HG02943 (cell line): ENCODE results near the gene SEC14L1.
"Not testable (repeated sequence)": the region's sequence is repeated elsewhere in the genome, so short reads cannot be mapped to it uniquely, and the experiment has no call there.

Source experiments
- ATAC-seq: cut with Tn5 transposase; IDR thresholded peaks from one replicate; pipeline ENCODE4 v1.9.1; 2021; ENCODE audit warnings: mild to moderate bottlenecking, low read depth, moderate library complexity; ENCODE audit not compliant: unreplicated experiment

The SEC14L1 gene

GRCh38 chr17:77140878-77141767 is at the start of gene SEC14L1:
TSS of gene SEC14L1 (plus strand) at chr17:77140969. CDS start at chr17:77143597, 2,628 bp downstream.
- peak; percentile 29 for ATAC-seq

DNA sequence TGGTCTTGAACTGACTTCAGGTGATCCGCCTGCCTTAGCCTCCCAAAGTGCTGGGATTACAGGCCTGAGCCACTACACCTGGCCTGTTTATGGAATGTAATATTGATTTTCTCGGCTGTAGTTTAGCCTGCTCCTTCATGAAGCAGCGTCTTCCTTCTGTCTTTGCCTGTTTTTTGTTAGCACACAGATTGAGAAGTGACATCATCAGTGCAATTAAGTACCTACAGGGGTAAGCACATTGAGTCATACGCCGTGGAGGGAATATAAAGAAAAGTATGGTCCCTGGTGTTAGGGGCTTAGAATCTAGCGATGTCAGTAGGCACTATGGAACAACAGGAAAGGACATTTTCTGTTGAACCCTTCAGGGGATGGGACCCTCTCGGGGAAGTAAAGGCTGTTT is 48.7 kb upstream of the SEC14L1 start:
- no peak for ATAC-seq

DNA sequence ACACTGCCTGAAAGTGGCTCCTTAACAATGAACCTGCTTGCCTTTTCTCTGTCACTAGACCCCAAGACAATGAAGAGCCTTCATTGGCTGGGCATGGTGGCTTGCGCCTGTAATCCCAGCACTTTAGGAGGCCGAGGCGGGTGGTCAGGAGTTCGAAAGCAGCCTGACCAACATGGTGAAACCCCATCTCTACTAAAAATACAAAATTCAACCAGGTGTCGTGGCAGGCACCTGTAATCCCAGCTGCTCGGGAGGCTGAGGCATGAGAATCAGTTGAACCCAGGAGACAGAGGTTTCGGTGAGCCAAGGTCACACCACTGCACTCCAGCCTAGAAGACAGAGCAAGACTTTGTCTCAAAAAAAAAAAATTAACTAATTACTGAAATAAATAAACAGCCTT is 45.3 kb upstream of the SEC14L1 start:
- ATAC-seq = no peak

DNA sequence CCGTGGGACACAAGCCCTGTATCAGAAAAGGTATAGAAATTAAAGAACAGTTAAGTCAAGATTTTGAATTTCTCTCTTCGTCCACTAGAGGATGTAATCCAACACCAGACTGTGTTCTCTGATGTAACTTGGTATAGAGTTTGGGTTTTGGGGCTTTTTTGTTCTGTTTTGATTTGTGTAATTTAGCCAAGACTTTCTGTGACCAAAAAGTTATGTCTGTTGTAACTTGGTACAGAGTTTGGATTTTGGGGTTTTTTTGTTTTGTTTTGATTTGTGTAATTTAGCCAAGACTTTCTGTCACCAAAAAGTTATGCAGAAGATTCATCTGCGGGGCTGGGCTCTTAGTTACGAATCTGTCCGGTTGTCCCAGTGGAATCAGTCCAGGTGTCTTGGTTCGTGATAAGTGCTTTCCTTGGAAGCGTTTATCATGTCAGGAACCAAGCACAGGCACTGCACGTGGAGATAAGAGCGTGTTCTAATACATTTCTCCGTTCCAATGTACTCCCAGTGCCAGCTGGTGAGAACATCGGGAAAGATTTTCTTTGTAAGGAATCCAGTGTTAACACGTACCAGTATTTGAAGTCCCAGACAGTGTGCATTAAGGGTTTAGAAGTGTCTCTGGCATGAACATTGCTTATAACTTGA is 44.1 kb upstream of the SEC14L1 start:
- ATAC-seq = no peak

- no peak for ATAC-seq
Measured at GRCh38 chr17:77097631-77098180, 43.1 kb upstream of the SEC14L1 start.

- no peak for ATAC-seq
Measured at GRCh38 chr17:77098884-77099545, 41.8 kb upstream of the SEC14L1 start.

DNA sequence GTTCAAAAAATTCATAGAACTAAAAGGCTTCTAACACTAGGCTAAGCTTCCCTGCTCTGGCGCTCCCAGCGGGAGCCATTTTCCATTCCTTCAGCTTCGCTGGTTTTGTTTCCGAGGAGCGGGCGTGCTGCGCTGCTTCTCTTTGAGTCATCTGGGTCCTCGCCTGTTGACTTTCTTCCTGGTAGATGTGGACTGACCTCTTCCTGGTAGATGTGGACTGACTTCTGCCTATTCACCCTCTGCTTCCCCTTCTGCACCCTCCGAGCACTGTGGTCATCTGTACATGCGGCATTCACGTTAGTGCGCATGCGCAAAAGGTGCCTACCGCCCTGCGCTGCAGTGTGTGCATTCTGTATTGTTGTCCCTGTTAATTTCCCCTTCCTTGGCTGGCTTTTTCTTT is 40.8 kb upstream of the SEC14L1 start:
- no peak for ATAC-seq

DNA sequence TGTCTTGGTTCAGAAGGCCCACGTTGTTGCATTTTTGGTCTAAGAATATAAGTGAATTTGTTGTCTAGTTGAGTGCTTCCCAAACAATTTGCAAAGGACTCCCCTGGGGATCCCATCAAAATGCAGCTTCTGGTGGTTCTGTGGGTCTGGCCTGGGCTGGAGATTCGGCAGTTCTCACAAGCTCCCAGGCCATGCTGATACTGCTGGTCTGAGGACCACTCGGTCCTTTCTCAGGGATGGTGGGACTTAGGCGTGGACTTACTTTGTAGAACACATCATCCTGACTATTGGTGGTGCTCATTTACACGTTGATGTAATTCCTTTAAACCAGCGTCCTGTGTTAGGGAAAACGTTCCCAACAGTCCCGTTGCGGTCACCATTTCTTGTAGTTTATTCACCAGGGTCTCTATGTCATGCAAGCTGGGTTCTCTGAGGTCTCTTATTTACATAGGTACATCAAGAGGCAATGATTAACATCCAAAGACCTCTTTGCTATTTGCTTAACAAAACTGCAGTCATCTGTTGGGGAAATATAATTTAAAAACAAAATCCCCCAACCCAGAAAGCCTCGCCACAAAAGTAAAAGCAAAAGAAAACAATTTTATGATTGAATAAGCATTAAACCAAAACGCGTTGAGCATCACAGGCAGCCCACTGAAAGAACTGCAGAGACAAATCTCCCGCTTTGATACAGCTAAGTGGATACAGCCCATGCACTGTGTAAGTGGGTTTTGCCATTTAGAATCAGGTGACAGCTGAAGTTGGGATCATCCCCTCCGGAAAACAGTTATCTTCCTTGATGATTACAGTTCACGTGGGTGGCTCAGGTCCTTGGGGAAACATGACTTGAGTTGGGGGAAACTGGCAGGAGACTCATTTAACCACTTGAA is 39.0 kb upstream of the SEC14L1 start:
- no peak for ATAC-seq

- ATAC-seq = not testable (repeated sequence)
Measured at GRCh38 chr17:77102411-77103134, 38.2 kb upstream of the SEC14L1 start.

GRCh38 chr17:77105706-77106105 is 35.1 kb upstream of the SEC14L1 start:
- no peak for ATAC-seq

DNA sequence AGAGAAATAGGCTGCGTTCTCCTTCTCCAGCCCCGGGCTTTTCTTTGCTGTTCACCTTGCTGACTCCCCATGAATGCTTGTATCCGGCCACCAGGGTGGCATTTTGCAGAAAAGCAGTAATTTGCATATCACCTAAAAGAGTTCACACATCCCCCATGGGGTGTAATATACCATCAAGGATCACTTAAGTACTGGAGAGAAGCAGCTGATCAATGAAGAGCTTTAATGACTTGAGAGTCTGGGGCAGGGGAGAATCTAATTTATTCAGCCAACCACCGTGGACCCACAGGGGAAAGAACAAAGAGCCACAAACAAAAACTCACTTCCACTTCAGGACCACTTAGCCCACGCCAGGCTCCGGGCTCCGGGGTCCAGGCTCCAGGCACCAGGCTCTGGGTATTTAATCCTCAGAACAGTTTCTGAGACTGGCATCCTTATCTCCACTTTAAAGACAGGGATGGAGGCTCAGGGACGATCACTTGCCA is 33.9 kb upstream of the SEC14L1 start:
- ATAC-seq = no peak

DNA sequence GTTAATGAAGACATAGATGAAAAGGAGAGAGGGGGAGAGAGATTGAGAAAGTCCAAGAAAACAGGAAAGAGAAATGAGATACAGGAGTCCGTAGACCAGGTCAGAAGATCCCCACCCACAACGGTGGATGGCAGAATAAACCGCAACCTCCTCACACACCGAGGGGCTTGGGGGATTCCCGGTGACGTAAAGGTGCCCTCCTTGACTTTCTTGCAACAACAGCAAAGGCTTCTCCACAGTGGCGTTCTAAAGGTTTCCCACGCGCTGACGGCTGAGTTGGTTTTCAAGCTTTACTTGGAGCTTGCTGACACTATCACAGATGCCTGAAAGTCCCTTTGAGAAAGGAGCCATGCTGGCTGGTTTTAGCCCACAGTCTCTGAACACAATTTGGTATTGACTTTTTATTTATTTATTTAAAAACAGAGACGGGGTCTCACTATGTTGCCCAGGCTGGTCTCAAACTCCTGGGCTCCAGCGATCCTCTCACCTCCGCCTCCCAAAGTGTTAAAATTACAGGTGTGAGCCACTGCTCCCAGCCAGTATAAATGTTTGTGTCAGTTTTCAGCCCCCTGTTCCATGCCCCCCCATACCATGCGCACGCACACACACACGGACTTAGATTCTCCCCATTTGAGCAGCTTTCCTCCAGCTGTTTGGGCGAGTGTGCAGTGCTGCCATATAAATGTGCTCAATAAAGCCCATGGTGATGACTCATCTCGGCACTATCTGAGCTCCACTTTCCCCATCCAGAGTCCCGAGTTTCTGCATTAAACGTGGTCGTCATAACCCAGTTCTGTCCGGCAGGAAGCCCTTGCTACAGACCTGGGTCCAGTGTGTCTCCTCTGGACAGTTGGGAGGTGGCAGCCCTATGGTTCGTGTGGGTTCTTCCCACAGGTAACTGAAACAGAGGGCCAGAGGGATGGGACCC is 33.0 kb upstream of the SEC14L1 start:
- ATAC-seq = no peak

DNA sequence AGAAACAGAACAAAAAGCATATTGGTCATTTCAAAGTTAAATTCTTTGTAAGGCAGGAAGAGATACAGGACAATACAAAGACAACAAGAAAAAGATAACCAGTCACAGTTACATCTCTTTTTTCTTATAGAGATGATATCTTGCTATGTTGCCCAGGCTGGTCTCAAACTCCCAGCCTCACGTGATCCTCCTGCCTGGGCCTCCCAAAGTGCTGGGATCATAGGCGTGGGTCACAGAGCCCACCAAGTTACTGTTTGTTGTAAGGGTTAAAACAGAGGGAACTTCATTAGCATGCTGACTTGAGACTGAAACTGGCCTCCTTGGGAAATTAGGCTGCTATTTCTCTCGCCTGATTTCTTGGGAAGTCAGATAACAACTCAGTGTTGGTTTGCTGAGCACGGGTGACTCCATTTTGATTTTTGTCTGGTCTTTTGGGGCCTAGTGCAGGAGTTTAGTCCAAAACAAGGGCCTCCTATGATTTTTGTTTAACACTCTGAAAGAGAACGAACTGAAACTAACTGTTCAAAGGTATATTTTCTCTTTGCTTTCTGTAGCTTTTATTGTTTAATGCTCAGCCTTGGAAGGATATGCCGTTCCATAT is 31.5 kb upstream of the SEC14L1 start:
- ATAC-seq = no peak

DNA sequence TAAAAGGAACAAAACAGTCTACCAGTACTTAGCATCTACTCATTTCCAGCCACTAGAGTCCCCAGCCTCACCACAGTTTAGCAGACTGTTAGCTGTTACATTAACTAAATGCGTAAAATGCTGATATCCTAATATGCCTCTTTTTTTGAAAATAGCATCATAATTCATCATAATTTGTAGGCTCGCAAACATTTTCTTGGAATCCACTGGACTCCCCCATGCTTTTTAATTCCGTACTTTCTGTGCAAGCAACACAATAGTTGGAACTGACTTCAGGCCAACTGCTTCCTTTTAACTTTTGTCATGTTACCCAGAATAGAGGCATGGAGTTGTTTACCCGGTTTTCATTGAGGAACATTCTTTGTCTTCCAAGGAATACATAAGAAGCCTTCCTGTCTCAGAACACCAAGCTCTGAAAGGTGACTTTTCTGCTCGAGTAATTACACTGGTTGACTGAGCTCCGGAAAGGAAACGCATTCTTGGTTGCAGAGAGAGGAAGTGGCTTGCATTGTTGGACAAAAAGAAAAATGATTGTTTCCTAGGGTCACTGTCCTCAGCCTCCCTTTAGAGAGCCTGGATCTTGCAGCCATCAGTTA is 30.9 kb upstream of the SEC14L1 start:
- ATAC-seq = no peak

GRCh38 chr17:77111165-77111933 is 29.4 kb upstream of the SEC14L1 start:
- ATAC-seq = not testable (repeated sequence)

DNA sequence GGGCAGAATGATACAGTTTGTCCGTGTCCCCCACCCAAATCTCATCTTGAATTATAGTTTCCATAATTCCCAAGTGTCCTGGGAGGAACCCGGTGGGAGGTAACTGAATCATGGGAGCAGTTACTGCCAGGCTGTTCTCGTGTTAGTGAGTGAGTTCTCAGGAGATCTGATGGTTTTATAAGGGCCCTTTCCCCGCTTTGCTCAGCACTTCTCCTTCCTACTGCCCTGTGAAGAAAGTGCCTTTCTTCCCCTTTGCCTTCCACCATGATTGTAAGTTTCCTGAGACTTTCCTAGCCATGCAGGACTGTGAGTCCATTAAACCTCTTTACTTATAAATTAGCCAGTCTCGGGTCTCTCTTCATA is 28.9 kb upstream of the SEC14L1 start:
- ATAC-seq = no peak

- ATAC-seq = no peak
Measured at GRCh38 chr17:77115510-77115909, 25.3 kb upstream of the SEC14L1 start.
